ENCODE measurements around the gene YJU2. TPM values are rescaled to one million over a fixed set of nuclear protein-coding genes. Genes with fewer than 3 reads are reported as not detected.

The YJU2 gene
- polyA plus RNA-seq, 1 of the 3 experiments (the other 2 are of a cell fraction), result 29.0 TPM

DNA sequence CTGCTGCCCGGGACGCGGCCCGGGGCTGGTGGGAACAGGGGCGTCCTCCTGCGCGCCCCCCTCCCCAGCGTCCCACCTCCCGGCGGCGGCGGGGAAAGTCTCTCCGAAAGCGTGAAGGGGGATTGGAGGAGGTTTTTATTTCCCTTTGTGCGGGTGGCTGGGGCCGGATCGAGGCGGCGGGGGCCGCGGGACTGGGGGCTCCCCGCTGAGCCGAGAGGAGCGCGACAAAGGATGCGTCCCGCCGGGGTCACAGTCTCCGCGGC is 32.3 kb downstream of the YJU2 start:
- Histone ChIP-seq H2AFZ (ENCODE audit: low read depth) (no peak overlapping the region), H3K79me2 (ENCODE audit: insufficient read depth) (no peaks in the 10 kb centered on the region), H3K4me1 (ENCODE audit: control insufficient read depth in 1 of 2, insufficient read depth in 2 of 2, low read depth in 1 of 2, low read length in 1 of 2) (peaks cover 0 to 12% of the 10 kb centered on the region in 2 experiments; a peak in 1 of 4 replicates), H3K9me3 (no peaks in the 10 kb centered on the region), H3F3A (replicated peaks; ENCODE audit: insufficient read depth) (no peaks in the 10 kb centered on the region), H3K36me3 (replicated peaks in 1 of 2; ENCODE audit: control insufficient read depth in 1 of 2, insufficient read depth in 2 of 2, low read length in 1 of 2) (no peaks in the 10 kb centered on the region), H3K4me2 (peak overlapping the region; percentile 69; the same call in 1 of the 2 replicates), H3K27ac (ENCODE audit: low read depth in 2 of 2, low read length in 1 of 2) (peak overlapping the region in 1 of 2 experiments; percentile 99; a peak in 2 of 4 replicates), H3K4me3 (ENCODE audit: low read depth in 2 of 2, low read length in 1 of 2) (peak overlapping the region; percentile 49 to 50; a peak in 3 of 4 replicates), H3K9ac (no peak overlapping the region), H3K9me2 (no peaks in the 10 kb centered on the region), H3K27me3 (ENCODE audit: insufficient read depth) (peaks cover 12% of the 10 kb centered on the region), H4K20me1 (ENCODE audit: insufficient read depth) (no peaks in the 10 kb centered on the region)
- WGBS (ENCODE audit: low lambda C conversion rate), result 0% methylated on average over 6 of the region's 30 CpGs
- ChIA-PET POLR2A (interaction anchor here (1.0 to 3.3 kb wide), 3 partner anchors 29 to 64 kb away, joined by 3 to 32 read pairs (median 4); partner anchors contain the start of genes MPND and YJU2), CTCF (interaction anchor here (0.5 to 7.0 kb wide), 7 partner anchors 10 to 1509 kb away, joined by 3 to 60 read pairs (median 3); partner anchors contain the start of gene MPND)
- DNase-seq, result no peak
- no peak for TF ChIP-seq NRF1 (IDR thresholded peaks at IDR 0.05; ENCODE audit: low read depth, low read length)
- TF ChIP-seq, protein P1, sequence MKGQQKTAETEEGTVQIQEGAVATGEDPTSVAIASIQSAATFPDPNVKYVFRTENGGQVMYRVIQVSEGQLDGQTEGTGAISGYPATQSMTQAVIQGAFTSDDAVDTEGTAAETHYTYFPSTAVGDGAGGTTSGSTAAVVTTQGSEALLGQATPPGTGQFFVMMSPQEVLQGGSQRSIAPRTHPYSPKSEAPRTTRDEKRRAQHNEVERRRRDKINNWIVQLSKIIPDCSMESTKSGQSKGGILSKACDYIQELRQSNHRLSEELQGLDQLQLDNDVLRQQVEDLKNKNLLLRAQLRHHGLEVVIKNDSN (IDR thresholded peaks at IDR 0.05; ENCODE audit: borderline replicate concordance, low read depth), result no peak
- TF ChIP-seq, protein P2, sequence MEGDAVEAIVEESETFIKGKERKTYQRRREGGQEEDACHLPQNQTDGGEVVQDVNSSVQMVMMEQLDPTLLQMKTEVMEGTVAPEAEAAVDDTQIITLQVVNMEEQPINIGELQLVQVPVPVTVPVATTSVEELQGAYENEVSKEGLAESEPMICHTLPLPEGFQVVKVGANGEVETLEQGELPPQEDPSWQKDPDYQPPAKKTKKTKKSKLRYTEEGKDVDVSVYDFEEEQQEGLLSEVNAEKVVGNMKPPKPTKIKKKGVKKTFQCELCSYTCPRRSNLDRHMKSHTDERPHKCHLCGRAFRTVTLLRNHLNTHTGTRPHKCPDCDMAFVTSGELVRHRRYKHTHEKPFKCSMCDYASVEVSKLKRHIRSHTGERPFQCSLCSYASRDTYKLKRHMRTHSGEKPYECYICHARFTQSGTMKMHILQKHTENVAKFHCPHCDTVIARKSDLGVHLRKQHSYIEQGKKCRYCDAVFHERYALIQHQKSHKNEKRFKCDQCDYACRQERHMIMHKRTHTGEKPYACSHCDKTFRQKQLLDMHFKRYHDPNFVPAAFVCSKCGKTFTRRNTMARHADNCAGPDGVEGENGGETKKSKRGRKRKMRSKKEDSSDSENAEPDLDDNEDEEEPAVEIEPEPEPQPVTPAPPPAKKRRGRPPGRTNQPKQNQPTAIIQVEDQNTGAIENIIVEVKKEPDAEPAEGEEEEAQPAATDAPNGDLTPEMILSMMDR (IDR thresholded peaks at IDR 0.05), result no peak
- no peak for TF ChIP-seq TCF12 (IDR thresholded peaks at IDR 0.05)
- TF ChIP-seq EP300 (IDR thresholded peaks at IDR 0.05; ENCODE audit: borderline replicate concordance in 1 of 2, low read depth in 1 of 2, low read length in 1 of 2), result no peak
- no peak for TF ChIP-seq NFIC (IDR thresholded peaks at IDR 0.05; ENCODE audit: borderline replicate concordance)
- TF ChIP-seq GATA2 (CRISPR knock-in tag; IDR thresholded peaks at IDR 0.05), result no peak
- no peak for TF ChIP-seq RCOR1 (IDR thresholded peaks at IDR 0.05; ENCODE audit: low read length)
- TF ChIP-seq SMC3 (IDR thresholded peaks at IDR 0.05; ENCODE audit: low read depth, low read length), result no peak
- no peak for TF ChIP-seq SIN3A (IDR thresholded peaks at IDR 0.05; ENCODE audit: borderline replicate concordance, low read depth, low read length)
- TF ChIP-seq EZH2phosphoT487 (IDR thresholded peaks at IDR 0.05; ENCODE audit: borderline replicate concordance, low read depth), result no peak
- no peak for TF ChIP-seq YY1 (IDR thresholded peaks at IDR 0.05; ENCODE audit: low read depth)
- TF ChIP-seq ELF1 (IDR thresholded peaks at IDR 0.05), result no peak
- TF ChIP-seq RAD21 (IDR thresholded peaks at IDR 0.05; ENCODE audit: low read length), result no peak
- TF ChIP-seq TAF1 (IDR thresholded peaks at IDR 0.05; ENCODE audit: borderline replicate concordance, low read depth, low read length), result no peak
- TF ChIP-seq MEF2A (IDR thresholded peaks at IDR 0.05; ENCODE audit: borderline replicate concordance, low read depth), result no peak
- TF ChIP-seq, protein P3, sequence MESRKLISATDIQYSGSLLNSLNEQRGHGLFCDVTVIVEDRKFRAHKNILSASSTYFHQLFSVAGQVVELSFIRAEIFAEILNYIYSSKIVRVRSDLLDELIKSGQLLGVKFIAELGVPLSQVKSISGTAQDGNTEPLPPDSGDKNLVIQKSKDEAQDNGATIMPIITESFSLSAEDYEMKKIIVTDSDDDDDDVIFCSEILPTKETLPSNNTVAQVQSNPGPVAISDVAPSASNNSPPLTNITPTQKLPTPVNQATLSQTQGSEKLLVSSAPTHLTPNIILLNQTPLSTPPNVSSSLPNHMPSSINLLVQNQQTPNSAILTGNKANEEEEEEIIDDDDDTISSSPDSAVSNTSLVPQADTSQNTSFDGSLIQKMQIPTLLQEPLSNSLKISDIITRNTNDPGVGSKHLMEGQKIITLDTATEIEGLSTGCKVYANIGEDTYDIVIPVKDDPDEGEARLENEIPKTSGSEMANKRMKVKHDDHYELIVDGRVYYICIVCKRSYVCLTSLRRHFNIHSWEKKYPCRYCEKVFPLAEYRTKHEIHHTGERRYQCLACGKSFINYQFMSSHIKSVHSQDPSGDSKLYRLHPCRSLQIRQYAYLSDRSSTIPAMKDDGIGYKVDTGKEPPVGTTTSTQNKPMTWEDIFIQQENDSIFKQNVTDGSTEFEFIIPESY (IDR thresholded peaks at IDR 0.05; ENCODE audit: borderline replicate concordance, low read depth), result no peak
- TF ChIP-seq, protein P4, sequence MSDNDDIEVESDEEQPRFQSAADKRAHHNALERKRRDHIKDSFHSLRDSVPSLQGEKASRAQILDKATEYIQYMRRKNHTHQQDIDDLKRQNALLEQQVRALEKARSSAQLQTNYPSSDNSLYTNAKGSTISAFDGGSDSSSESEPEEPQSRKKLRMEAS (IDR thresholded peaks at IDR 0.05; ENCODE audit: low read depth), result no peak

Data from SK-N-SH (cell line).